ENCODE results near the gene SDHA. TPM values are rescaled to one million over a fixed set of nuclear protein-coding genes. Genes with fewer than 3 reads are reported as not detected.
A peak's percentile ranks its signal among the peaks of the same experiment; 100 is the strongest.

The SDHA gene
- total and polyA plus RNA-seq, 9 of the 15 experiments (the other 6 are each of a cell fraction or from before 2014, with no cell fraction given): 82.9 to 191 (median 130) TPM

DNA sequence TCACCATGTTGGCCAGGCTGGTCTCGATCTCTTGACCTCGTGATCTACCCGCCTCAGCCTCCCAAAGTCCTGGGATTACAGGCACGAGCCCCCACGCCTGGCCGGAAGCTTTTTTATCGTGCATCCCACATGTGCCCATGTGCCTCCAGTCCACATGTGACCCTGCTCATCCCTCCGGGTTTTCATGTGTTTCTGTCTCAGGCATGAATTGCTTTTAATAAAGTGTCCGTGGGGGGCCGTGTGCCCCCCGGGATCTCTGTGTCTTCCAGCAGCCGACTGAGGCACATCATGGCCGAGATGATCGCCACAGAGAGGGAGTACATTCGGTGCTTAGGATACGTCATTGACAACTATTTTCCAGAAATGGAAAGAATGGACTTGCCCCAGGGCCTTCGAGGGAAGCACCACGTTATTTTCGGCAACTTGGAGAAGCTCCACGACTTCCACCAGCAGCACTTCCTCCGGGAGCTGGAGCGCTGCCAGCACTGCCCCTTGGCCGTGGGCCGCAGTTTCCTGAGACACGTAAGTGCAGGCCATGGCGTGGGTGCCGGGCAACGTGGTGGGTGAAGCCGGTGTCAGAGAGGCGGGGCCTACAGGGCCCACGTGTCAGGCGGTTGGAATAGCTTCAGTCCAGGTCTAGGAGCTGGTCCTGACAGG, 48.9 kb upstream of the SDHA start:
- peak; percentile 15; the same call in 1 of the 3 replicates for ATAC-seq
- in situ Hi-C loops (cut with MboI): no loop called here
- ChIA-PET POLR2A (interaction anchor here (0.7 kb wide), 1 partner anchor 15 kb away, joined by 3 read pairs; no protein-coding TSS in a partner anchor), CTCF (ENCODE audit: low intra/inter-chr PET ratio) (no interaction called here)
- Histone ChIP-seq H3K36me3 (ENCODE audit: control insufficient read depth, insufficient read depth, low read length) (no peaks in the 10 kb centered on the region), H3K9me1 (ENCODE audit: control insufficient read depth, insufficient read depth, low read length) (peaks cover 4% of the 10 kb centered on the region), H3K9me3 (replicated peaks; ENCODE audit: control insufficient read depth, insufficient read depth, low read depth, low read length) (no peaks in the 10 kb centered on the region), H4K20me1 (replicated peaks; ENCODE audit: control insufficient read depth, insufficient read depth, low read length) (peaks cover 12% of the 10 kb centered on the region), H3K4me3 (no peak overlapping the region), H2AFZ (ENCODE audit: low read depth, low read length) (0 out of 2 replicates have a peak overlapping the region, but pooled peaks have one; percentile 35), H3K27ac (ENCODE audit: extremely low read depth, low read depth, low read length) (no peak overlapping the region), H3K4me2 (ENCODE audit: insufficient read depth, low read length) (0 out of 2 replicates have a peak overlapping the region, but pooled peaks have one; percentile 19), H3K9ac (ENCODE audit: insufficient read depth in 1 of 2, low read depth in 2 of 2, low read length in 2 of 2) (no peak overlapping the region; a peak in 1 of 4 replicates), H3K4me1 (replicated peaks in 1 of 2; ENCODE audit: control insufficient read depth in 2 of 2, insufficient read depth in 2 of 2, low read length in 2 of 2) (peaks cover 0 to 22% of the 10 kb centered on the region in 2 experiments; a peak in 3 of 5 replicates), H3K79me2 (ENCODE audit: control insufficient read depth, insufficient read depth, low read length) (no peaks in the 10 kb centered on the region), H3K27me3 (ENCODE audit: control insufficient read depth in 2 of 2, insufficient read depth in 2 of 2, low read length in 2 of 2) (peaks cover 47 to 72% of the 10 kb centered on the region in 2 experiments)
- intact Hi-C loops (cut with micrococcal nuclease): no loop called here
- peak in 1 of 4 experiments; percentile 33 for DNase-seq (ENCODE audit: extremely low read depth in 1 of 4, low spot score in 3 of 4)
- BruUV-seq (replicated peaks): no TSS peak
- 6% methylated on average over 32 of the region's 32 CpGs for WGBS (ENCODE audit: insufficient coverage, low coverage, missing lambda C conversion rate)
- TF ChIP-seq NFIC (IDR thresholded peaks at IDR 0.05): peak; percentile 70
- peak; percentile 49; the same call in 1 of the 2 replicates for TF ChIP-seq L3MBTL2 (IDR thresholded peaks at IDR 0.05)
- TF ChIP-seq NFATC3 (IDR thresholded peaks at IDR 0.05): no peak
- TF ChIP-seq NCOA1 (IDR thresholded peaks at IDR 0.05; ENCODE audit: low read depth): no peak
- TF ChIP-seq NFE2 (IDR thresholded peaks at IDR 0.05; ENCODE audit: low read depth): no peak
- TF ChIP-seq, protein P1, sequence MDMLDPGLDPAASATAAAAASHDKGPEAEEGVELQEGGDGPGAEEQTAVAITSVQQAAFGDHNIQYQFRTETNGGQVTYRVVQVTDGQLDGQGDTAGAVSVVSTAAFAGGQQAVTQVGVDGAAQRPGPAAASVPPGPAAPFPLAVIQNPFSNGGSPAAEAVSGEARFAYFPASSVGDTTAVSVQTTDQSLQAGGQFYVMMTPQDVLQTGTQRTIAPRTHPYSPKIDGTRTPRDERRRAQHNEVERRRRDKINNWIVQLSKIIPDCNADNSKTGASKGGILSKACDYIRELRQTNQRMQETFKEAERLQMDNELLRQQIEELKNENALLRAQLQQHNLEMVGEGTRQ (CRISPR knock-in tag; IDR thresholded peaks at IDR 0.05): peak; percentile 45; the same call in 1 of the 2 replicates
- peak; percentile 24; the same call in 1 of the 2 replicates for TF ChIP-seq EGR1 (conservative IDR thresholded peaks at IDR 0.05)
- no peak for TF ChIP-seq BCOR (IDR thresholded peaks at IDR 0.05)
- no peak for TF ChIP-seq ZC3H11A (IDR thresholded peaks at IDR 0.05; ENCODE audit: low read depth, low read length)
- TF ChIP-seq RFX7 (CRISPR knock-in tag; IDR thresholded peaks at IDR 0.05): no peak
- FAIRE-seq: no peak

All from K562 (cell line).